ENCODE measurements around the gene UCN3. TPM values are rescaled to one million over a fixed set of nuclear protein-coding genes. Genes with fewer than 3 reads are reported as not detected.

UCN3 gene
- total RNA-seq, 1 experiment from 2014 or later = not detected

- Histone ChIP-seq H3K9me3 (ENCODE audit: control insufficient read depth, low read depth, low read length) (no peaks in the 10 kb centered on the region), H3K4ac (ENCODE audit: low read depth, low read length) (no peak overlapping the region), H4K5ac (ENCODE audit: insufficient read length, low read depth, low read length) (no peak overlapping the region), H2BK15ac (ENCODE audit: low read depth, low read length) (no peak overlapping the region), H3K27ac (ENCODE audit: insufficient read length, low read depth, low read length) (no peak overlapping the region), H2BK20ac (ENCODE audit: low read depth, low read length, poor library complexity, severe bottlenecking) (no peak overlapping the region), H2BK5ac (ENCODE audit: insufficient read length, low read length) (no peak overlapping the region), H3K79me2 (ENCODE audit: insufficient read depth, low read length) (no peaks in the 10 kb centered on the region), H2AK5ac (ENCODE audit: insufficient read length, low read length) (no peak overlapping the region), H4K8ac (replicated peaks; ENCODE audit: insufficient read length, low read depth, low read length) (no peak overlapping the region), H4K91ac (ENCODE audit: insufficient read length, low read depth, low read length) (no peak overlapping the region), H2BK120ac (ENCODE audit: low read depth, low read length, poor library complexity, severe bottlenecking) (no peak overlapping the region), H3K23ac (ENCODE audit: insufficient read length, low read depth, low read length) (no peak overlapping the region), H3K18ac (ENCODE audit: insufficient read length, low read depth, low read length) (no peak overlapping the region), H4K20me1 (ENCODE audit: control insufficient read depth, insufficient read depth, insufficient read length) (no peaks in the 10 kb centered on the region), H2AFZ (ENCODE audit: low read length) (no peak overlapping the region), H3K23me2 (ENCODE audit: insufficient read length, low read depth, low read length, poor library complexity, severe bottlenecking) (no peaks in the 10 kb centered on the region), H3K27me3 (ENCODE audit: insufficient read depth, low read length) (no peaks in the 10 kb centered on the region), H3K79me1 (ENCODE audit: insufficient read depth, low read depth, low read length, poor library complexity, severe bottlenecking) (no peaks in the 10 kb centered on the region), H2BK12ac (ENCODE audit: insufficient read length, low read depth, low read length) (no peak overlapping the region), H3K56ac (ENCODE audit: insufficient read length, low read depth, low read length) (no peak overlapping the region), H3K14ac (ENCODE audit: insufficient read depth, low read length) (no peak overlapping the region), H3K4me2 (ENCODE audit: insufficient read depth, insufficient read length, low read length) (no peak overlapping the region), H3T11ph (ENCODE audit: low read length) (no peak overlapping the region), H3K4me1 (ENCODE audit: insufficient read depth, low read length) (no peaks in the 10 kb centered on the region; the same call in 1 of the 2 replicates), H3K9ac (ENCODE audit: extremely low read depth, insufficient read length, low read length) (no peak overlapping the region)
- no CpG with 5 or more reads among the region's 7 CpGs for WGBS (ENCODE audit: extremely low coverage, insufficient read length, low lambda C conversion rate)
- H3K27ac Mint-ChIP-seq = no peak overlapping the region
- no peak for TF ChIP-seq CTCF (conservative IDR thresholded peaks at IDR 0.05)
- H3K9me3 Mint-ChIP-seq = peaks cover 3 to 45% of the 10 kb centered on the region in 2 experiments
- H3K4me3 Mint-ChIP-seq = no peak overlapping the region
- 0 out of 4 replicates have a peak, but pooled peaks cover 0 to 2% of the 10 kb centered on the region in 2 experiments for H3K4me1 Mint-ChIP-seq
- DNase-seq = no peak
- no peaks in the 10 kb centered on the region for H3K36me3 Mint-ChIP-seq (ENCODE audit: insufficient read depth in 1 of 3, low read depth in 3 of 3)
- peaks cover 2% of the 10 kb centered on the region for H3K27me3 Mint-ChIP-seq (ENCODE audit: low read depth)
These were observed 4.3 kb upstream of the UCN3 start for GRCh38 chr10:5360318-5360915.

Measured in H9 (cell line).